Esophagus muscularis mucosa (tissue), 4 donors: Measurements from ENCODE around the gene SNCB. TPM values are rescaled to one million over a fixed set of nuclear protein-coding genes. Genes with fewer than 3 reads are reported as not detected.

Experiments
- DNase-seq: peaks from one replicate; pipeline ENCODE4 v3.0.0-alpha.2; 2017; ENCODE audit errors: extremely low spot score
- H3K27ac ChIP-seq, 4 donors: fragments of 200-600 bp; sonication (generic); replicated peaks in 1 of 4; 1 replicate in 3 of 4; 2 replicates in 1 of 4; pipeline ENCODE4 v1.5.1; 2016 to 2019; ENCODE audit warnings: mild to moderate bottlenecking in 1 of 4
- H3K27me3 ChIP-seq, 4 donors: fragments of 200-600 bp; sonication (generic); one replicate each; pipeline versions ENCODE4 v1.5.1 to v1.6.0; 2016 to 2019
- H3K36me3 ChIP-seq, 4 donors: fragments of 200-600 bp; sonication (generic); one replicate each; pipeline ENCODE4 v1.5.1; 2016 to 2019
- H3K4me1 ChIP-seq, 4 donors: fragments of 200-600 bp; sonication (generic); one replicate each; pipeline ENCODE4 v1.5.1; 2016 to 2019
- H3K4me3 ChIP-seq, 4 donors: fragments of 200-600 bp; sonication (generic); 1 replicate in 2 of 4; 2 replicates in 2 of 4; pipeline ENCODE4 v1.5.1; 2016 to 2019; ENCODE audit warnings: mild to moderate bottlenecking in 4 of 4, moderate library complexity in 1 of 4
- H3K9me3 ChIP-seq, 4 donors: fragments of 200-600 bp; sonication (generic); 1 replicate in 3 of 4; 2 replicates in 1 of 4; pipeline ENCODE4 v1.5.1; 2016 to 2019
- CTCF ChIP-seq, 3 experiments: fragments of 200-600 bp in 2 of 3; fragments of 450-650 bp in 1 of 3; sonication (generic) in 2 of 3; IDR thresholded peaks; one replicate each; pipeline ENCODE4 v1.5.1; 2017 to 2019; ENCODE audit warnings: antibody characterized with exemption in 3 of 3, mild to moderate bottlenecking in 2 of 3, moderate library complexity in 1 of 3
- EP300 ChIP-seq: sonication (generic); formaldehyde crosslinking; IDR thresholded peaks from one replicate; pipeline ENCODE4 v1.6.1; 2017; ENCODE audit warnings: antibody characterized with exemption
- POLR2A ChIP-seq: fragments of 450-650 bp; IDR thresholded peaks from one replicate; pipeline ENCODE4 v1.6.1; 2017; ENCODE audit warnings: antibody characterized with exemption, moderate library complexity, mild to moderate bottlenecking, low read depth
- POLR2AphosphoS5 ChIP-seq, 2 donors: sonication (generic); formaldehyde crosslinking; IDR thresholded peaks; one replicate each; pipeline ENCODE4 v1.6.1; 2017; ENCODE audit warnings: antibody characterized with exemption in 2 of 2
- WGBS: methylation state at CpG from one replicate; pipeline ENCODE4 v1.1.5; 2018; 5-methylcytosine and 5-hydroxymethylcytosine counted together
- intact Hi-C: fragments of 100-400 bp; cut with DNase I; formaldehyde crosslinking; loops from one replicate; pipeline ENCODE4 v1.15.1; 2023
- total RNA-seq, 4 donors: library from RNA; depleted of rRNA; stranded (reverse); fragments of >200 nt; gene quantifications; one replicate each; pipeline versions ENCODE4 v1.1.0 to v1.2.1, GENCODE V29; 2016

SNCB gene
- total RNA-seq, 4 donors from 2014 or later, result not detected

DNA sequence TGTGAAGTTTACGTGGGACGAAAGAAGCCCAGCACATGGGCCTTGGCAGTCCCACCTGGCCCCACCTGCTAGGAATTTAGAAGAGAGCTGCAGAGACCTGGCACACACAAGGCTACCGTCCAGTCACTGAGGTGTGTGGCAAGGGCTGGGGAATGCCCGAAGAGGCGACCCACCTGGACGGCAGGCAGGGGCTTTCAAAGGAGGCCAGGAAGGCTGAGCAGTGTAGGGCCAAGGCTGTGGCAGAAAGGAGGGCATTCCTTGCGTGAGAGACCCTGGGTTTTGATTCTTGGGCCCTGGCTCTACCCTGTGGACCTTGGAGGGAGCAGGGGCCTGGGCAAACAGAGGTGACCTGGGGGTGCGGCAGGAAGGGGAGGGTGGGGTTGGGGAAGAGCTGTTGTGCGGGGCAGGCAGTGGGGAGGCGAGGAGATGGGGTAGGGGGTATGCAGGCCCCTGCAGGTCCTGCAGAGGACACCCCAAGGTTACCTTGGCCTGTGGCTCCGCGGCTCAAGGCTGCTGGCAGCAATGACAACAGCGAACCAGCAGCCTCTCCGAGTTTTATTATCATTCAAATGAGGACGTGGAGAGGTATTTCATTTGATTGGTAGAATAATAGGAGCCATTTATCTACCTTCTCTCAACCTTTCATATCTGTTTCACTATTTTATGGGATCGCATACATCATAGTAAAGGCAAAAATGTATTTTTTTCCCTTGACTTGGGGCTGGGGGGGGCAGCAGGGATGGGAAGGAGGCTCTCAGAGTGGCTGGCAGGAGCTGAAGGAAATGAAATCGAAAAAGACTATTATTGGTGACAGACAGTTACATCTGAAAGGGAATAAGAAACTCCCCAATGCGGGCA is 41.8 kb upstream of the SNCB start:
- Histone ChIP-seq H3K27me3 (peaks cover 0 to 64% (median 0%) of the 10 kb centered on the region in 4 donors), H3K4me1 (peaks cover 0 to 6% (median 0%) of the 10 kb centered on the region in 4 donors), H3K9me3 (no peaks in the 10 kb centered on the region), H3K4me3 (no peak overlapping the region), H3K36me3 (no peaks in the 10 kb centered on the region), H3K27ac (no peak overlapping the region)
- TF ChIP-seq CTCF (IDR thresholded peaks at IDR 0.05), result no peak
- TF ChIP-seq EP300, result no peak
- TF ChIP-seq POLR2A, result no peak
- no peak for TF ChIP-seq POLR2AphosphoS5 (IDR thresholded peaks at IDR 0.05)
- 71% methylated on average over 18 of the region's 18 CpGs for WGBS
- no peak for DNase-seq
- intact Hi-C loops, result no loop called here

- H3K4me1 ChIP-seq, result no peaks in the 10 kb centered on the region
- H3K27ac ChIP-seq, result no peak overlapping the region
- no peak for DNase-seq
- no peaks in the 10 kb centered on the region for H3K36me3 ChIP-seq
- intact Hi-C loops, result no loop called here
- TF ChIP-seq POLR2AphosphoS5 (IDR thresholded peaks at IDR 0.05), result no peak
- no peak for TF ChIP-seq EP300
- no peak for TF ChIP-seq CTCF (IDR thresholded peaks at IDR 0.05)
- TF ChIP-seq POLR2A, result no peak
- no peaks in the 10 kb centered on the region for H3K9me3 ChIP-seq
- H3K27me3 ChIP-seq, result peaks cover 0 to 61% (median 0%) of the 10 kb centered on the region in 4 donors
- WGBS, result 79% methylated on average over 4 of the region's 4 CpGs
- H3K4me3 ChIP-seq, result no peak overlapping the region
Observed at GRCh38 chr5:176671399-176671798, 41.1 kb upstream of the SNCB start.

GRCh38 chr5:176670449-176670848 is 40.1 kb upstream of the SNCB start:
- TF ChIP-seq POLR2A (no peak), POLR2AphosphoS5 (IDR thresholded peaks at IDR 0.05) (no peak), CTCF (IDR thresholded peaks at IDR 0.05) (no peak), EP300 (no peak)
- Histone ChIP-seq H3K4me1 (no peaks in the 10 kb centered on the region), H3K27me3 (peaks cover 0 to 68% (median 0%) of the 10 kb centered on the region in 4 donors), H3K9me3 (no peaks in the 10 kb centered on the region), H3K4me3 (no peak overlapping the region), H3K27ac (no peak overlapping the region), H3K36me3 (no peaks in the 10 kb centered on the region)
- intact Hi-C loops, result no loop called here
- WGBS, result 75% methylated on average over 8 of the region's 8 CpGs
- no peak for DNase-seq

DNA sequence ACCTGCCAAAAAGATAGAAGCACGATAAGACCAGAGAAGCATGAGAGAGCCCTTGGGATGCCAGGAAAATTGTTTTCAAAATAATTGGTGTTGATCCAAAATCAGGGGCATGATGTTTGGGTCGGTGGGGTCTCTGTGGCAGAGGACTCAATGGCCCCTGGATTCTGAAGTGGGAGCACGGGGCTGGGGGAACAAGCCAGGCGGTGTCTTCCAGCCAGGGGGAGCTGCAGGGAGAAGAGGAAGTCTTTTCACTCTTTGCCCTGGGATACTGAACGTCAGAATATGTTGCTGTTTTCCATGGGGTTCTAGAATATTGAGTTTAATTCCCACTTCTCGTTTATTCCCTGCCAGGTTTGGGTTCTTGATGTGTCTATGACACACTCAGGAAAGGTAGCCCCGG is 37.3 kb upstream of the SNCB start:
- H3K36me3 ChIP-seq, result no peaks in the 10 kb centered on the region
- no peaks in the 10 kb centered on the region for H3K4me1 ChIP-seq
- H3K27me3 ChIP-seq, result peaks cover 0 to 82% (median 11%) of the 10 kb centered on the region in 4 donors
- DNase-seq, result no peak
- intact Hi-C loops, result no loop called here
- no peak overlapping the region for H3K27ac ChIP-seq
- WGBS, result 70% methylated on average over 7 of the region's 7 CpGs
- no peak overlapping the region for H3K4me3 ChIP-seq
- TF ChIP-seq POLR2A (no peak), CTCF (IDR thresholded peaks at IDR 0.05) (no peak), EP300 (no peak), POLR2AphosphoS5 (IDR thresholded peaks at IDR 0.05) (no peak)
- no peaks in the 10 kb centered on the region for H3K9me3 ChIP-seq
